Heart right ventricle (tissue), 16 donors: ENCODE data around the gene TICRR. TPM values are rescaled to one million over a fixed set of nuclear protein-coding genes. Genes with fewer than 3 reads are reported as not detected.
"Not testable (repeated sequence)": the region's sequence is repeated elsewhere in the genome, so short reads cannot be mapped to it uniquely, and the experiment has no call there.

ENCODE experiments used
- ATAC-seq, 8 donors: fragments of 200-7000 bp; cut with Tn5 transposase; one replicate each; pipeline ENCODE4 v1.9.1; 2020; ENCODE audit warnings: mild to moderate bottlenecking in 8 of 8, moderate library complexity in 8 of 8, moderate number of reproducible peaks in 1 of 8
- DNase-seq, 2 donors: peaks; one replicate each; pipeline ENCODE4 v3.0.0-alpha.2; 2020
- H3K27ac ChIP-seq, 10 donors: fragments of 200-600 bp; sonication (generic) in 2 of 10; one replicate each; pipeline versions ENCODE4 v1.5.0 to v1.8.0; 2020 to 2022; ENCODE audit warnings: mild to moderate bottlenecking in 3 of 10
- H3K27me3 ChIP-seq, 7 donors: fragments of 200-600 bp; one replicate each; pipeline ENCODE4 v1.8.0; 2021 to 2022; ENCODE audit warnings: mild to moderate bottlenecking in 2 of 7
- H3K36me3 ChIP-seq, 9 donors: fragments of 200-600 bp; sonication (generic) in 1 of 9; one replicate each; pipeline versions ENCODE4 v1.5.0 to v1.8.0; 2020 to 2022; ENCODE audit warnings: mild to moderate bottlenecking in 2 of 9
- H3K4me1 ChIP-seq, 9 donors: fragments of 200-600 bp; sonication (generic) in 1 of 9; one replicate each; pipeline versions ENCODE4 v1.5.0 to v1.8.0; 2020 to 2022; ENCODE audit warnings: mild to moderate bottlenecking in 4 of 9
- H3K4me3 ChIP-seq, 10 donors: fragments of 200-600 bp; sonication (generic) in 2 of 10; one replicate each; pipeline versions ENCODE4 v1.5.0 to v1.8.0; 2020 to 2022; ENCODE audit warnings: mild to moderate bottlenecking in 7 of 10, moderate library complexity in 2 of 10
- H3K9me3 ChIP-seq, 11 donors: fragments of 200-600 bp in 10 of 11; sonication (generic) in 2 of 11; one replicate each; pipeline versions ENCODE4 v1.5.0 to v1.8.0; 2013 to 2022; ENCODE audit warnings: mild to moderate bottlenecking in 2 of 11, control low read depth in 1 of 11, moderate library complexity in 1 of 11
- CTCF ChIP-seq, 9 donors: fragments of 200-600 bp; sonication (generic) in 2 of 9; IDR thresholded peaks; one replicate each; pipeline versions ENCODE4 v1.5.0 to v1.8.0; 2021 to 2022; ENCODE audit warnings: antibody characterized with exemption in 9 of 9, mild to moderate bottlenecking in 5 of 9, moderate library complexity in 1 of 9
- WGBS, 2 donors: extraction: QIAGEN DNeasy Blood & Tissue Kit; methylation state at CpG; one replicate each; pipeline ENCODE4 v1.1.7; 2013; ENCODE audit warnings: inconsistent platforms in 1 of 2; 5-methylcytosine and 5-hydroxymethylcytosine counted together
- intact Hi-C, 10 donors: fragments of 100-400 bp; cut with DNase I; formaldehyde crosslinking; loops; one replicate each; pipeline versions ENCODE4 v1.11.1 to v1.14.2; 2022
- polyA plus RNA-seq, 2 donors: library from polyadenylated mRNA; stranded (reverse); fragments of 200-250 nt; gene quantifications; one replicate each; pipeline ENCODE4 v1.2.3, GENCODE V29; 2013
- total RNA-seq, 10 donors: library from RNA; stranded (reverse); fragmentation: NEBNext Ultra II Directional in 3 of 10; extraction: Animal tissue kit (Norgen Biotek cat#: 25700) in 3 of 10; gene quantifications; one replicate each; pipeline versions ENCODE4 v1.2.1 to v1.2.4, GENCODE V29; 2021 to 2023
- donor health status: Arrhythmogenic right ventricular cardiomyopathy.
- donor health status: ischemic (EF 13 %, LVEDD 7.1; RV severe dilation, severe dysfunction).
- donor health status: healthy with polysubstance abuse.
- donor health status: DM: no; HTN: yes; CAD: no.
- donor health status: DM: no; HTN: no; CAD: no.
- donor health status: ischemic (EF 25% LVEDD 6.9; RV normal size, moderate dysfunction).
- donor health status: ischemic (EF 25% LVEDD 5.7; RV mildly dilated, moderate dysfunction).
- donor health status: healthy.
- donor health status: DM: yes; HTN: yes; CAD: no.
- donor health status: Ischemic cardiomyopathy.
- donor health status: ischemic (EF 35%, LVEDD 5.7; RV mildly dilated, moderate dysfunction).
- donor health status: nonischemic (EF 11% LVEDD 7.7; RV severe dilation, severe dysfunction).
- donor health status: DM: yes; HTN: yes; CAD: no.
- donor health status: PGD.
- donor health status: ischemic (EF 29% LVEDD 5.4; RV normal size, mild dysfunction).
- donor health status: nonischemic (EF 23%, LVEDD 6.1; RV moderate dilation, normal function).

TICRR gene
- total and polyA plus RNA-seq, 12 donors: under 0.01 to 0.93 (median 0.05) TPM; not detected in 6

- Histone ChIP-seq H3K4me3 (no peak overlapping the region), H3K27me3 (peaks cover 0 to 25% (median 5%) of the 10 kb centered on the region in 7 donors), H3K4me1 (no peaks in the 10 kb centered on the region), H3K36me3 (no peaks in the 10 kb centered on the region), H3K27ac (no peak overlapping the region), H3K9me3 (peaks cover 0 to 13% (median 9%) of the 10 kb centered on the region in 11 donors)
- ATAC-seq (no peak), DNase-seq (no peak)
- 64 to 69% methylated on average over 2 of the region's 2 CpGs for WGBS, 2 donors
- intact Hi-C loops: loop anchor here in 1 of 10 donors (10.0 kb wide), 1 partner anchor 64 kb away; no protein-coding TSS in a partner anchor
- no peak for TF ChIP-seq CTCF (IDR thresholded peaks at IDR 0.05)
Observed at GRCh38 chr15:89539027-89539426, 36.2 kb upstream of the TICRR start.

- no peak overlapping the region for H3K27ac ChIP-seq
- ATAC-seq (no peak), DNase-seq (no peak)
- intact Hi-C loops: no loop called here
- 78 to 82% methylated on average over 3 of the region's 3 CpGs for WGBS, 2 donors
- H3K9me3 ChIP-seq: peaks cover 0 to 11% (median 9%) of the 10 kb centered on the region in 11 donors
- H3K36me3 ChIP-seq: no peaks in the 10 kb centered on the region
- H3K4me1 ChIP-seq: no peaks in the 10 kb centered on the region
- no peak overlapping the region for H3K4me3 ChIP-seq
- peaks cover 0 to 25% (median 7%) of the 10 kb centered on the region in 7 donors for H3K27me3 ChIP-seq
- no peak for TF ChIP-seq CTCF (IDR thresholded peaks at IDR 0.05)
Observed at GRCh38 chr15:89542369-89542768, 32.9 kb upstream of the TICRR start.

DNA sequence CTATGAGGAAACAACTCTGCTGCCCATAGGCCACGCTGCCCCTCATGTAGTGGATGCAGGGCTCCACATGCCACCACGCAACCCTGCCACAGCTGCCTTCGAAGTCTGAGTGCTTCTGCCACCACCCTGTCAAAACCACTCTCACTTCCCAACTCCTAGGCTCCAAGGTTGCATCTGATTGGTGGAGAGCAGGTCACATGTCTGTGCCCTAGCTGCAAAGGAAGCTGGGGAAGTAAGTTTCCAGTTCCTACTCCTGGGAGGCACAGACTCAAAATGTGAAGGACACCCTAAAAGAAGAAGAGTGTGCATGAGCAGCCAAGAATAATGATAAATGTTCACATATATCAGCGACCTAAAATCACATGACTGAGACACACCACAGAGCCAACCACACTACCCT, 31.9 kb upstream of the TICRR start:
- Histone ChIP-seq H3K4me1 (no peaks in the 10 kb centered on the region), H3K4me3 (no peak overlapping the region), H3K36me3 (no peaks in the 10 kb centered on the region), H3K27ac (no peak overlapping the region), H3K27me3 (peaks cover 0 to 27% (median 7%) of the 10 kb centered on the region in 7 donors), H3K9me3 (peaks cover 0 to 1% (median 0%) of the 10 kb centered on the region in 11 donors)
- WGBS, 2 donors: 78 to 79% methylated on average over 4 of the region's 4 CpGs
- intact Hi-C loops: no loop called here
- TF ChIP-seq CTCF (IDR thresholded peaks at IDR 0.05): no peak
- ATAC-seq (no peak), DNase-seq (no peak)

DNA sequence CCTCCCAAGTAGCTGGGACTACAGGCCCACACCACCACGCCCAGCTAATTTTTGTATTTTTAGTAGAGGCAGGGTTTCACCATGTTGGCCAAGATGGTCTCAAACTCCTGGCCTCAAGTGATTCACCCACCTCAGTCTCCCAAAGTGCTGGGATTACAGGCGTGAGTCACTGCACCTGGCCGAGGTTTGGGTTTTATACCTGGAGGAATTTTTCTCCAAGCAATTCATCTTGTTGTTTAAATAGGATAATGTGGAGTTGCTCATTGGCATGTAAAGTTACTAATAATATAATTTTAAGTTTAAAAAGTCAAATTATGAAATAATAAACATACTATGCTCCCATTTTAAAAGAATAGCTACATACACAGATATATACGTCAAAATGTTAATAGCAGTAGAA, 26.1 kb upstream of the TICRR start:
- H3K36me3 ChIP-seq, intact Hi-C loops, H3K9me3 ChIP-seq, ATAC-seq, H3K4me3 ChIP-seq, DNase-seq, H3K4me1 ChIP-seq, H3K27ac ChIP-seq: not testable (repeated sequence)
- H3K27me3 ChIP-seq: peaks cover 0 to 23% (median 3%) of the 10 kb centered on the region in 7 donors
- 75 to 90% methylated on average over 4 of the region's 4 CpGs for WGBS, 2 donors

DNA sequence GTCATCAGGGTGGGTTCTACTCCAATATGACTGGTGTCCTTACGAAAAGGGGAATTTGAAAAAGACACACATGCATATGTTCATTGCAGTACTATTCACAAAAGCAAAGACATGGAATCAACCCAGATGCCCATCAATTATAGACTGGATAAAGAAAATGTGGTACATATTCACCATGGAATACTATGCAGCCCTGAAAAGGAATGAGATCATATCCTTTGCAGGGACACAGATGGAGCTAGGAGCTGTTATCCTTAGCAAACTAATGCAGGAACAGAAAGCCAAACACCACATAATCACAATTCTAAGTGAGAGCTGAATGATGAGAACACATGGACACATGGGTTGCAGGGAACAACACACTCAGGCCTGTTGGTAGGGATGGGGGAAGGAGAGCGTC, 24.8 kb upstream of the TICRR start:
- Histone ChIP-seq H3K27ac (no peak overlapping the region), H3K4me3 (no peak overlapping the region), H3K9me3 (no peaks in the 10 kb centered on the region), H3K27me3 (peaks cover 0 to 31% (median 3%) of the 10 kb centered on the region in 7 donors), H3K36me3 (no peaks in the 10 kb centered on the region), H3K4me1 (no peaks in the 10 kb centered on the region)
- 43 to 73% methylated on average over 2 of the region's 2 CpGs for WGBS, 2 donors
- intact Hi-C loops: loop anchor here in 3 of 10 donors (5.0 to 10.0 kb wide), 2 partner anchors 193 to 196 kb away; no protein-coding TSS in a partner anchor
- no peak for TF ChIP-seq CTCF (IDR thresholded peaks at IDR 0.05)
- ATAC-seq (no peak), DNase-seq (no peak)
